GM12875 (cell line): ENCODE data around the gene SEZ6L.

ENCODE experiments used
- H3K4me3 ChIP-seq: one replicate; pipeline ENCODE4 v1.5.1; 2011; ENCODE audit warnings: low read depth, low read length, control low read depth
- TF ChIP-seq, protein P1 (sequence below): IDR thresholded peaks from 2 replicates; pipeline ENCODE4 v1.5.1; 2011; ENCODE audit warnings: low read depth, mild to moderate bottlenecking, control low read depth, inconsistent platforms, low read length, moderate library complexity, borderline replicate concordance; ENCODE audit not compliant: insufficient read depth

Gene SEZ6L

GRCh38 chr22:26414347-26414746, 245.1 kb downstream of the SEZ6L start:
- H3K4me3 ChIP-seq: no peak overlapping the region
- TF ChIP-seq, protein P1, sequence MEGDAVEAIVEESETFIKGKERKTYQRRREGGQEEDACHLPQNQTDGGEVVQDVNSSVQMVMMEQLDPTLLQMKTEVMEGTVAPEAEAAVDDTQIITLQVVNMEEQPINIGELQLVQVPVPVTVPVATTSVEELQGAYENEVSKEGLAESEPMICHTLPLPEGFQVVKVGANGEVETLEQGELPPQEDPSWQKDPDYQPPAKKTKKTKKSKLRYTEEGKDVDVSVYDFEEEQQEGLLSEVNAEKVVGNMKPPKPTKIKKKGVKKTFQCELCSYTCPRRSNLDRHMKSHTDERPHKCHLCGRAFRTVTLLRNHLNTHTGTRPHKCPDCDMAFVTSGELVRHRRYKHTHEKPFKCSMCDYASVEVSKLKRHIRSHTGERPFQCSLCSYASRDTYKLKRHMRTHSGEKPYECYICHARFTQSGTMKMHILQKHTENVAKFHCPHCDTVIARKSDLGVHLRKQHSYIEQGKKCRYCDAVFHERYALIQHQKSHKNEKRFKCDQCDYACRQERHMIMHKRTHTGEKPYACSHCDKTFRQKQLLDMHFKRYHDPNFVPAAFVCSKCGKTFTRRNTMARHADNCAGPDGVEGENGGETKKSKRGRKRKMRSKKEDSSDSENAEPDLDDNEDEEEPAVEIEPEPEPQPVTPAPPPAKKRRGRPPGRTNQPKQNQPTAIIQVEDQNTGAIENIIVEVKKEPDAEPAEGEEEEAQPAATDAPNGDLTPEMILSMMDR: no peak

DNA sequence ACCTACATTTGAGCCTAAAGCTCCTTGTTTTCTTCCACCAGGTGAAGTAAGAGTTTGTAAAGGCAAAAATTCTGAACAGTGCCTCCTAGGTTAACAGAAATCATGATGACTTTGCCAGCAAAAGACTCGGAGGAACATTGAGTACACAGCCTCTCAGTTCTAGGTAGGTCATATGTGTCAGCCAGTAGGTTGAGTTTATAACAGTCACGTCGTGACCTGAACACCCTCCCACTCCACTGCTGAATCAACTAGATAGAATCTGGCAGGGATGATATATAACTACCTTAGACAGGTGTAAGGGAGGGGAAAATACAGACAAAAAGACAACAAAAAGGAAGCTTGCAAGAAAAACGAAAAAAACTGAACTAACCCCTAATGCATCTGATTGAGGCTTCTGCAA, 247.0 kb downstream of the SEZ6L start:
- H3K4me3 ChIP-seq: no peak overlapping the region
- TF ChIP-seq, protein P1: no peak

DNA sequence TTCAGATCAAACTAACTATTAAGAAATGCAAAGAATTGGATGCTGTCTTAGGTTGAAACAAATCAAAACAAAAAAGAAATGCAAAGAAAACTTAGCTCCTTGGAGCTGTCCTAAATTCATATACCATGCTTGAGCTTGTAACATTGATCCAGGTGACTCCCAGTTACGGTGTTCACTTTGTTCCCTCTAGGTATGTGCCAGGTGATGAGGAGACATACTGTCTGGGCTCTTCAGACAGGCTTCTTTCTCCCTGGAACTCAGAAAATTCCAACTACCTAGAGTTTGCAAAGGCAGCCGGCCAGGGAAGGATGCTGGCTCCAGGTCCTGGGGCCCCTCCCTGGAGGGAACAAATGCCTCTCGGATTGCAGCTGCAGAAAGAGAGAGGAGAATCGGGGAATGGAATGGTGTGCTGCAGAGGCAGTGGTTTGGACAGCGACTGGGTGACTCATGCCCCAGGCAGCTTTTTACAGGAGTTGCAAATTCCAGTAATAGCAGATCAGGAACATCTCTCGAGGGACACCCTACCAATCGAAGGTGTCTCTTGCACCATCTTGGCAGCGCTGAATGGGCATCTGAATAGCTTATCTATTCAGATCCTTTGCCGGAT, 247.5 kb downstream of the SEZ6L start:
- TF ChIP-seq, protein P1: no peak
- H3K4me3 ChIP-seq: no peak overlapping the region

DNA sequence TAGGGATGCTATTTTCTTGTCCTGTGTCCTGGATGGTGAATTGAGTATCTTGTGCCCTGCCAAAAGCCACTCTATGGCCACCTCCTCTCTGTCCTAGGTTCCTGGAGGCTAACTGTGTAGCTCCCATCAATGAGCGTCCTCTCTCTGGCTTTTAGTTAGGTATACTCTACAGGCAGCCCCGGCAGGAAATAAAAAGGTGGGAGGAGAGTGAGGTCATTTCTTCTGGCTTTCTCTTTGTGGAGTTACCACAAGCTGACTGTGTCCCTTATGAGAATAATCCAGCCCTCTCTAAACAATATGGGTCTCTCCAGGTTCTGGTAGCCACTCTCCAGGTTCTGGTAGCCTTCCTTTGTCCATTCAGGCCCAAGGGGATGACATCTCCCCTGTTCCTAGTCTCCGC, 248.1 kb downstream of the SEZ6L start:
- TF ChIP-seq, protein P1: no peak
- no peak overlapping the region for H3K4me3 ChIP-seq

DNA sequence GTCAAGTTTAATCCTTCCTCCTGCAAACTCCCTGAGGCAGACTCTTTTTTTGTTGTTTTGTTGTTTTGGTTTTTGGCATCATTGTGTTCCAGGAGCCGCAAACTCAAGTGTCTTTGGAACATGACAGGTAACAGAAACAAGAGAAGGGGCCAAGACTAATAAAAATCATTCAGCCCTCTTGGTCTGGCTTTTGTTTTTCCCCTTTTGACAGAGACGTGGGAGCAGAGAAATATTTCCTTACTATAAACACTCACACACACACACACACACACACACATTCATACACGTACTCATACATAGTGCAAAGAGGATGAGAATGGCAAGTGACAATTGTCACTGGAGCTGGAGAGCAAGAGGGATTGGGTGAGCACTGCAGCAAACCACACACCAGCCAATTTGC, 249.4 kb downstream of the SEZ6L start:
- no peak overlapping the region for H3K4me3 ChIP-seq
- TF ChIP-seq, protein P1: no peak

- TF ChIP-seq, protein P1: no peak
Measured at GRCh38 chr22:26426924-26427323, 257.7 kb downstream of the SEZ6L start.

More at GRCh38 chr22:26426924-26427323, 257.7 kb downstream of the SEZ6L start:
- H3K4me3 ChIP-seq: no peak overlapping the region
